Activated CD4-positive, alpha-beta memory T cell treated with anti-CD3 and anti-CD28 coated beads for 36 hours (primary cell): ENCODE data around the gene TNFSF12. TPM values are rescaled to one million over a fixed set of nuclear protein-coding genes. Genes with fewer than 3 reads are reported as not detected.

Experiments used
- CTCF ChIA-PET: fragments of 350-600 bp; sonication (Branson Sonifier 250); formaldehyde crosslinking; loops from one replicate; lab custom pipeline; 2021; ENCODE audit warnings: antibody characterized with exemption, inconsistent platforms; lab: Charles Lee
- POLR2A ChIA-PET: fragments of 350-600 bp; sonication (Branson Sonifier 250); formaldehyde crosslinking; loops from one replicate; lab custom pipeline; 2021; ENCODE audit warnings: antibody characterized with exemption; lab: Charles Lee
- DNase-seq: peaks from one replicate; pipeline ENCODE4 v3.0.0-alpha.2; 2020
- H3K27ac Mint-ChIP-seq: one replicate; pipeline ENCODE4 v1.8.0; 2021; ENCODE audit warnings: mixed read lengths
- H3K27me3 Mint-ChIP-seq: one replicate; pipeline ENCODE4 v1.8.0; 2021; ENCODE audit warnings: mixed read lengths
- H3K36me3 Mint-ChIP-seq: one replicate; pipeline ENCODE4 v1.8.0; 2021; ENCODE audit warnings: mixed read lengths
- H3K4me1 Mint-ChIP-seq: one replicate; pipeline ENCODE4 v1.8.0; 2021; ENCODE audit warnings: low read depth, mixed read lengths
- H3K4me3 Mint-ChIP-seq: one replicate; pipeline ENCODE4 v1.8.0; 2021; ENCODE audit warnings: mild to moderate bottlenecking, mixed read lengths
- H3K9me3 Mint-ChIP-seq: one replicate; pipeline ENCODE4 v1.8.0; 2021; ENCODE audit warnings: mixed read lengths
- intact Hi-C: fragments of 100-400 bp; cut with micrococcal nuclease; formaldehyde crosslinking; loops from one replicate; pipeline ENCODE4 v1.15.1; 2023
- total RNA-seq, 2 experiments: library from RNA; stranded (reverse); gene quantifications; one replicate each; pipeline ENCODE4 v1.2.3, GENCODE V29; 2021

The TNFSF12 gene, protein sequence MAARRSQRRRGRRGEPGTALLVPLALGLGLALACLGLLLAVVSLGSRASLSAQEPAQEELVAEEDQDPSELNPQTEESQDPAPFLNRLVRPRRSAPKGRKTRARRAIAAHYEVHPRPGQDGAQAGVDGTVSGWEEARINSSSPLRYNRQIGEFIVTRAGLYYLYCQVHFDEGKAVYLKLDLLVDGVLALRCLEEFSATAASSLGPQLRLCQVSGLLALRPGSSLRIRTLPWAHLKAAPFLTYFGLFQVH
- total RNA-seq = 10 to 100 TPM; 19.7 to 22.4 TPM

DNA sequence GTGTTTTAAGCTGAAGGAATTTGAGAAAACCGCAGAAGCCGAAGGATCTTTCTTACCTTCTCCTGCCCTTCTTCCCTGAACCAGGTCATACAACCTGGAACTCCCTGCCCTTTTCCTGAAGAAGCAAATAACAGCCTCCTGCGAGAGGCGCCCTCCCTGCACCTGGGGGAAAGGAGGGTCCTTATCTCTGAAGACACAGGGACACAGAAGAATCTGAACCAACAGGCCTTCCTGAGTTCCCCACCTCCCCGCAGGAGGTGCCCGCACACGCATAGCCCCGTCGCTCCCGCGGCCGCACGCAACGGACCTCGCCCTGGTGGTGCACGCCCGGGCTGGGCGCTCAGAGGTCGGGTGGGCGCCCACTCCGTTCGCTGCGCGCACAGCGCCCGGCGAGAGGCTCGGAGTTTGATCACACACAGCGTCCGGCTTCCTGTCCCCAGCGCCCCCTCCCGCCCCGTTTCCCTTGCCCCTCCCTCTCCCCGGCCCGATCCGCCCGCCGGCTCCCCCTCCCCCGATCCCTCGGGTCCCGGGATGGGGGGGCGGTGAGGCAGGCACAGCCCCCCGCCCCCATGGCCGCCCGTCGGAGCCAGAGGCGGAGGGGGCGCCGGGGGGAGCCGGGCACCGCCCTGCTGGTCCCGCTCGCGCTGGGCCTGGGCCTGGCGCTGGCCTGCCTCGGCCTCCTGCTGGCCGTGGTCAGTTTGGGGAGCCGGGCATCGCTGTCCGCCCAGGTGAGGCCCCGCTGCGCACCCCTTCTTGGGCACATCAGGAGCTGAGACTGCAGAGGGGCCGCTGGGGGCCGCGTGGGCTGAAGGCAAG is at the start of gene TNFSF12:
TNFSF12 (plus strand) TSS at position 474 of the 816 bp plus-strand sequence; CDS start at position 570, 96 bp downstream.
- H3K4me3 Mint-ChIP-seq = peak within 1 kb of the TSS; percentile 80
- intact Hi-C loops = no loop called here
- peaks cover 50% of the 10 kb centered on the region for H3K4me1 Mint-ChIP-seq
- no peaks in the 10 kb centered on the region for H3K27me3 Mint-ChIP-seq
- H3K27ac Mint-ChIP-seq = peak within 1 kb of the TSS; percentile 67
- ChIA-PET POLR2A (interaction anchor here (0.5 to 1.5 kb wide), 4 partner anchors 12 to 427 kb away, joined by 3 to 4 read pairs (median 3); no protein-coding TSS in a partner anchor), CTCF (interaction anchor here (0.6 to 5.1 kb wide), 7 partner anchors 12 to 193 kb away, joined by 3 to 37 read pairs (median 3); no protein-coding TSS in a partner anchor)
- peaks cover 1% of the 10 kb centered on the region for H3K36me3 Mint-ChIP-seq
- peak; percentile 76 for DNase-seq
- no peaks in the 10 kb centered on the region for H3K9me3 Mint-ChIP-seq

DNA sequence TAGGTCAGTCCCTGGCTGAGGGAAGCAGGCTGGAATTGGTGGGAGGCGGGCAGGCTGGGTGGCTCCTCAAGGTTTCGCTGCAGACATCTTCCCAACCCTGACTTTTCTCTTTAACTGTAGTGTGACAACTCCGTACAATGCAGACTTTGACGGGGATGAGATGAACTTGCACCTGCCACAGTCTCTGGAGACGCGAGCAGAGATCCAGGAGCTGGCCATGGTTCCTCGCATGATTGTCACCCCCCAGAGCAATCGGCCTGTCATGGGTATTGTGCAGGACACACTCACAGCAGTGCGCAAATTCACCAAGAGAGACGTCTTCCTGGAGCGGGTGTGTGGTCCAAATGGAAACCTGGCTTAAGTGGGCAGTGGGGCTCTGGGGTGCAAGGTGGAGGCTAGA is 49.7 kb upstream of the TNFSF12 start:
- no peak overlapping the region for H3K4me3 Mint-ChIP-seq
- no peak overlapping the region for H3K27ac Mint-ChIP-seq
- CTCF ChIA-PET = interaction anchor here (0.7 kb wide), 1 partner anchor 91 kb away, joined by 3 read pairs; the partner anchor contains the start of gene SOX15
- no peaks in the 10 kb centered on the region for H3K9me3 Mint-ChIP-seq
- H3K4me1 Mint-ChIP-seq = peaks cover 3% of the 10 kb centered on the region
- DNase-seq = no peak
- no peaks in the 10 kb centered on the region for H3K27me3 Mint-ChIP-seq
- POLR2A ChIA-PET = no interaction called here
- peaks cover 74% of the 10 kb centered on the region for H3K36me3 Mint-ChIP-seq
- intact Hi-C loops = no loop called here

DNA sequence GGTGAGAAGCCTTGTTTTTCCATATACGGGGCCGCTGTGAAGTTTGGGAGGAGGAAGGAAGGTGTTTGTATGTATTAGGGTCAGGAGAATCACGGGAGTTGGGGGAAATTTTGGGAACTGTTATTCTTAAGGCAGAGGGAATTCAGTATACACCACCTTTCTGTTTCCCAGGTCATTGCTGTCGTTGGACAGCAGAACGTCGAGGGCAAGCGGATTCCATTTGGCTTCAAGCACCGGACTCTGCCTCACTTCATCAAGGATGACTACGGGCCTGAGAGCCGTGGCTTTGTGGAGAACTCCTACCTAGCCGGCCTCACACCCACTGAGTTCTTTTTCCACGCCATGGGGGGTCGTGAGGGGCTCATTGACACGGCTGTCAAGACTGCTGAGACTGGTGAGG is 47.1 kb upstream of the TNFSF12 start:
- ChIA-PET POLR2A (no interaction called here), CTCF (interaction anchor here (1.8 kb wide), 1 partner anchor 59 kb away, joined by 5 read pairs; the partner anchor contains the start of gene SENP3)
- DNase-seq = no peak
- intact Hi-C loops = no loop called here
- no peaks in the 10 kb centered on the region for H3K4me1 Mint-ChIP-seq
- no peaks in the 10 kb centered on the region for H3K9me3 Mint-ChIP-seq
- no peaks in the 10 kb centered on the region for H3K27me3 Mint-ChIP-seq
- H3K4me3 Mint-ChIP-seq = no peak overlapping the region
- no peak overlapping the region for H3K27ac Mint-ChIP-seq
- H3K36me3 Mint-ChIP-seq = peaks cover 69% of the 10 kb centered on the region

DNA sequence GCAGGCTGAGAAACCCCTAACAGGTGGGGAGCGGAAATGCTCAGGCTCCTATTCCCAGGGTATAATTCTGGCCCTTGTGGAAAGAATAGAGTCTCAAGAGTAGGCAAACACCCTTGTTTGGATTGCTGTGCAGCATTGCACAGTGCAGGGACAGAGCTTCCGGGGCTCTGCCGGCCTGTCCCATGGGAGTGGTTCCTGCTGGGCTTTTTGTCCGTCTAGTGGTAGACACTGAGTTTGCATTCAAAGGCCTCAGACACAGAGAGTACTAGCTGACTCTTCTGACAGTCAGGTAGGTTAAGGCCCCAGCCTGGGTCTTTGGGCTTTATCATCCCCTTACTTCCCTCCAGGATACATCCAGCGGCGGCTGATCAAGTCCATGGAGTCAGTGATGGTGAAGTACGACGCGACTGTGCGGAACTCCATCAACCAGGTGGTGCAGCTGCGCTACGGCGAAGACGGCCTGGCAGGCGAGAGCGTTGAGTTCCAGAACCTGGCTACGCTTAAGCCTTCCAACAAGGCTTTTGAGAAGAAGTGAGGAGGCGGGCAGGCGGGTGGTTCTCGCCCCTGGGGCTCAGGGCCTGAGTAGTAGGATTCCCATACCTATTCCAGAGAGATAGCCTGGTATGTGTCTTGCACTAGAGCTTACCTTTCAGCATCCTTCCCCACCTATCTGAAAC is 46.5 kb upstream of the TNFSF12 start:
- CTCF ChIA-PET = interaction anchor here (0.8 to 1.8 kb wide), 3 partner anchors 11 to 59 kb away, joined by 4 to 5 read pairs (median 5); partner anchors contain the start of gene SENP3

DNA sequence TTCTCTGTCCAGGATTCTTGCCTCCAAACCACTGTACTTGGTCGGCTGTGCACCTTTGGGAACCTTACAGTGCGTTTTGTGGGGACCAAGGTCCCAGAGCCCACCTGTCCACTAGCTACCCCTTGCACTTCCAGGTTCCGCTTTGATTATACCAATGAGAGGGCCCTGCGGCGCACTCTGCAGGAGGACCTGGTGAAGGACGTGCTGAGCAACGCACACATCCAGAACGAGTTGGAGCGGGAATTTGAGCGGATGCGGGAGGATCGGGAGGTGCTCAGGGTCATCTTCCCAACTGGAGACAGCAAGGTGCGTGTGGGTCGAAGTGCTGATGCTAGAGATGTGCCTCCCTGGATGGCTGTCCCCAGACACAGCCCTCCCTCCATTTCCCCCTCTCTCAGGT is 45.9 kb upstream of the TNFSF12 start:
- Mint-ChIP-seq H3K9me3 (no peaks in the 10 kb centered on the region), H3K27me3 (no peaks in the 10 kb centered on the region), H3K27ac (no peak overlapping the region), H3K4me1 (no peaks in the 10 kb centered on the region), H3K36me3 (peaks cover 64% of the 10 kb centered on the region), H3K4me3 (no peak overlapping the region)
- CTCF ChIA-PET = interaction anchor here (0.8 to 1.8 kb wide), 4 partner anchors 10 to 58 kb away, joined by 4 to 5 read pairs (median 5); partner anchors contain the start of gene SENP3
- POLR2A ChIA-PET = no interaction called here
- intact Hi-C loops = no loop called here
- DNase-seq = no peak

More for the DNA sequence above, 46.5 kb upstream of the TNFSF12 start:
- POLR2A ChIA-PET = no interaction called here
- DNase-seq = no peak
- Mint-ChIP-seq H3K27ac (no peak overlapping the region), H3K4me1 (no peaks in the 10 kb centered on the region), H3K4me3 (no peak overlapping the region), H3K27me3 (no peaks in the 10 kb centered on the region), H3K9me3 (no peaks in the 10 kb centered on the region), H3K36me3 (peaks cover 65% of the 10 kb centered on the region)
- intact Hi-C loops = no loop called here

DNA sequence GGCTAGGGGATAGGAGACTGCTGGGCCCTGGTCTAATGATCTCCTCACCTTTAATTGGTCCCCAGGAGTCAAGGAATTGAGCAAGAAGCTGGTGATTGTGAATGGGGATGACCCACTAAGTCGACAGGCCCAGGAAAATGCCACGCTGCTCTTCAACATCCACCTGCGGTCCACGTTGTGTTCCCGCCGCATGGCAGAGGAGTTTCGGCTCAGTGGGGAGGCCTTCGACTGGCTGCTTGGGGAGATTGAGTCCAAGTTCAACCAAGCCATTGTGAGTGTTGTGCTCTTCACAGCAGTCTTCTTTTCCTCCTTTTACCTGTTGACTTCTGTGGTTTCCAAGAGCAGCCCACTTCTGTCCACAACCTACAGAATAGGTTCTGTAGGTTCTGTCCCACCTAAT is 45.3 kb upstream of the TNFSF12 start:
- intact Hi-C loops = no loop called here
- H3K36me3 Mint-ChIP-seq = peaks cover 67% of the 10 kb centered on the region
- H3K4me1 Mint-ChIP-seq = no peaks in the 10 kb centered on the region
- CTCF ChIA-PET = interaction anchor here (1.2 to 1.8 kb wide), 3 partner anchors 9 to 57 kb away, joined by 4 to 5 read pairs (median 5); partner anchors contain the start of gene SENP3
- H3K9me3 Mint-ChIP-seq = no peaks in the 10 kb centered on the region
- no peaks in the 10 kb centered on the region for H3K27me3 Mint-ChIP-seq
- POLR2A ChIA-PET = no interaction called here
- DNase-seq = no peak
- no peak overlapping the region for H3K27ac Mint-ChIP-seq
- H3K4me3 Mint-ChIP-seq = no peak overlapping the region

DNA sequence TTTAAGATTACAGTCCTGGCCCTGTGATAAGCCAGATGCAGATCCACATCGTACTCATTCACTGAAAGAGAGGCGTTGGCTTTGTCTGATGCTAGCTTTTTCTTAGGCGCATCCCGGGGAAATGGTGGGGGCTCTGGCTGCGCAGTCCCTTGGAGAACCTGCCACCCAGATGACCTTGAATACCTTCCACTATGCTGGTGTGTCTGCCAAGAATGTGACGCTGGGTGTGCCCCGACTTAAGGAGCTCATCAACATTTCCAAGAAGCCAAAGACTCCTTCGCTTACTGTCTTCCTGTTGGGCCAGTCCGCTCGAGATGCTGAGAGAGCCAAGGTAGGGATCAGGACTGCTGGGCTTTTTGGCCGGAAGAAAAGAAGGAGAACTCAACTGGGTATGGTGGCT is 40.7 kb upstream of the TNFSF12 start:
- Mint-ChIP-seq H3K4me1 (no peaks in the 10 kb centered on the region), H3K9me3 (no peaks in the 10 kb centered on the region), H3K36me3 (peaks cover 70% of the 10 kb centered on the region), H3K27ac (no peak overlapping the region), H3K27me3 (no peaks in the 10 kb centered on the region), H3K4me3 (no peak overlapping the region)
- intact Hi-C loops = no loop called here
- DNase-seq = no peak
- ChIA-PET CTCF (interaction anchor here (1.4 to 3.6 kb wide), 3 partner anchors 15 to 123 kb away, joined by 3 to 21 read pairs (median 4); partner anchors contain the start of gene SENP3), POLR2A (interaction anchor here (0.6 to 1.0 kb wide), 2 partner anchors 17 to 71 kb away, joined by 3 read pairs; no protein-coding TSS in a partner anchor)

DNA sequence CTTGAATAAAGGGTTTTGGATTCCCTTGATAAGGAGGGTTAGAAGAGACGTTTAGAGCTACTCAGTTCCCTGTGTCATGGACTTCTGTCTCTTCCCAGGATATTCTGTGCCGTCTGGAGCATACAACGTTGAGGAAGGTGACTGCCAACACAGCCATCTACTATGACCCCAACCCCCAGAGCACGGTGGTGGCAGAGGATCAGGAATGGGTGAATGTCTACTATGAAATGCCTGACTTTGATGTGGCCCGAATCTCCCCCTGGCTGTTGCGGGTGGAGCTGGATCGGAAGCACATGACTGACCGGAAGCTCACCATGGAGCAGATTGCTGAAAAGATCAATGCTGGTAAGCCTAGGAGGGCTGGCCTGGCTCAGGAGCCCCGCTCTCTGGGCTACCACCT is 40.0 kb upstream of the TNFSF12 start:
- no peaks in the 10 kb centered on the region for H3K9me3 Mint-ChIP-seq
- H3K36me3 Mint-ChIP-seq = peaks cover 67% of the 10 kb centered on the region
- ChIA-PET CTCF (interaction anchor here (1.4 to 3.6 kb wide), 3 partner anchors 14 to 123 kb away, joined by 3 to 21 read pairs (median 4); partner anchors contain the start of gene SENP3), POLR2A (no interaction called here)
- no peak overlapping the region for H3K4me3 Mint-ChIP-seq
- no peaks in the 10 kb centered on the region for H3K27me3 Mint-ChIP-seq
- intact Hi-C loops = no loop called here
- no peak overlapping the region for H3K27ac Mint-ChIP-seq
- no peaks in the 10 kb centered on the region for H3K4me1 Mint-ChIP-seq
- DNase-seq = no peak

DNA sequence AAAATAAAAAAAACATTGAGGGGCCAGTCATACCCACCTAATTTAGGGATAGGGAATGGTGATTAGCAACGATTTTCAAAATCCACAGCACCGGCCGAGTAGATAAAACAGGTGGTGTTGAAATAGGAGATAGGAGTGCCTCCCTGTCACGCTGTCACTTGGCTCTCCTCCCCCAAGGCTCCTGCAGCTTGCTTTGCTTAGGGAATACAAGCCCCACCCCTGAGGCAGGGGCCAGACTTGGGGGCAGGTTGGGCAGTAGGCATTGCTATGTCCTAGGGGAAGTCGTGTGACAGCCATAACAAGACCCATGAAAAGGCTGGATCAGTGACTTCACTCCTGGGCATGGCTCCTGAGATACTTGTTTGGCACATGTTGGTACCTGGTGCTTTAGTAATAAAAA is 38.9 kb upstream of the TNFSF12 start:
- H3K4me1 Mint-ChIP-seq = no peaks in the 10 kb centered on the region
- no peak overlapping the region for H3K4me3 Mint-ChIP-seq
- peaks cover 62% of the 10 kb centered on the region for H3K36me3 Mint-ChIP-seq
- CTCF ChIA-PET = interaction anchor here (3.6 kb wide), 1 partner anchor 51 kb away, joined by 21 read pairs; the partner anchor contains the start of gene SENP3
- no peaks in the 10 kb centered on the region for H3K27me3 Mint-ChIP-seq
- H3K27ac Mint-ChIP-seq = no peak overlapping the region
- no peak for DNase-seq
- H3K9me3 Mint-ChIP-seq = no peaks in the 10 kb centered on the region
- POLR2A ChIA-PET = no interaction called here
- intact Hi-C loops = no loop called here

DNA sequence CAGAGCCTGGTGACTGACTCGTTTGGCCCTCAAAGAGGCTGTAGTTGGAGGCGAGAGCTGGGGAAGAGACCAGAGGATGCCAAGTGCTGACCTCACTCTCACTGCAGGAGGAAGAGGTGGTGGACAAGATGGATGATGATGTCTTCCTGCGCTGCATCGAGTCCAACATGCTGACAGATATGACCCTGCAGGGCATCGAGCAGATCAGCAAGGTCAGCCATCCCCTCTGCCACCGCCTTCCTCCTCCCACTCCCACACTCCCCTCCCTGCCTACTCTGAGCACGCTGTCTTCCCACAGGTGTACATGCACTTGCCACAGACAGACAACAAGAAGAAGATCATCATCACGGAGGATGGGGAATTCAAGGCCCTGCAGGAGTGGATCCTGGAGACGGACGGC is 37.8 kb upstream of the TNFSF12 start:
- ChIA-PET POLR2A (no interaction called here), CTCF (interaction anchor here (5.4 kb wide), 1 partner anchor 50 kb away, joined by 148 read pairs; the partner anchor contains the start of gene SENP3)
- no peak for DNase-seq
- H3K9me3 Mint-ChIP-seq = no peaks in the 10 kb centered on the region
- H3K4me3 Mint-ChIP-seq = no peak overlapping the region
- no peaks in the 10 kb centered on the region for H3K4me1 Mint-ChIP-seq
- H3K27me3 Mint-ChIP-seq = no peaks in the 10 kb centered on the region
- peaks cover 57% of the 10 kb centered on the region for H3K36me3 Mint-ChIP-seq
- no peak overlapping the region for H3K27ac Mint-ChIP-seq
- intact Hi-C loops = no loop called here

DNA sequence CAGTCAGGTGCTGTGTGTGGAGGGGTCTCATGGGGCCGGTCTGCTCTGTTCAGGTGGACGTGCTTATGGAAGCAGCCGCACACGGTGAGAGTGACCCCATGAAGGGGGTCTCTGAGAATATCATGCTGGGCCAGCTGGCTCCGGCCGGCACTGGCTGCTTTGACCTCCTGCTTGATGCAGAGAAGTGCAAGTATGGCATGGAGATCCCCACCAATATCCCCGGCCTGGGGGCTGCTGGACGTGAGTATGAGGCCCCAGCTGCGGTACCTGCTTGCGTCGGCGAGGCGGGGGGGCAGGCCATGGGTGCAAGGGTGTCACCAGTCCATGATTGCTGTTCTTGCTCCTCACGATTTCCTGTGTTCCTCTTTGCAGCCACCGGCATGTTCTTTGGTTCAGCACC is 36.8 kb upstream of the TNFSF12 start:
- no peaks in the 10 kb centered on the region for H3K9me3 Mint-ChIP-seq
- ChIA-PET CTCF (interaction anchor here (1.3 to 5.4 kb wide), 3 partner anchors 11 to 49 kb away, joined by 4 to 148 read pairs (median 18); partner anchors contain the start of gene SENP3), POLR2A (no interaction called here)
- intact Hi-C loops = no loop called here
- no peak for DNase-seq
- no peak overlapping the region for H3K4me3 Mint-ChIP-seq
- H3K27me3 Mint-ChIP-seq = no peaks in the 10 kb centered on the region
- no peak overlapping the region for H3K27ac Mint-ChIP-seq
- no peaks in the 10 kb centered on the region for H3K4me1 Mint-ChIP-seq
- peaks cover 50% of the 10 kb centered on the region for H3K36me3 Mint-ChIP-seq
